ENCODE data around the gene PRMT2. TPM values are rescaled to one million over a fixed set of nuclear protein-coding genes. Genes with fewer than 3 reads are reported as not detected.

PRMT2 gene
- total RNA-seq, 2 donors from 2014 or later = 64.7 to 92.4 TPM

- H3K4me1 Mint-ChIP-seq (ENCODE audit: low read depth in 2 of 2) = peaks cover 46 to 54% of the 10 kb centered on the region in 2 donors
- peak overlapping the region; percentile 94 for H3K4me3 Mint-ChIP-seq
- peaks cover 20% of the 10 kb centered on the region for H3K36me3 Mint-ChIP-seq
- DNase-seq (ENCODE audit: low spot score) (no peak), ATAC-seq (no peak)
- H3K27me3 Mint-ChIP-seq = no peaks in the 10 kb centered on the region
- no peaks in the 10 kb centered on the region for H3K9me3 Mint-ChIP-seq
- peak overlapping the region; percentile 56 to 91 for H3K27ac Mint-ChIP-seq
These were observed 4.3 kb downstream of the PRMT2 start for GRCh38 chr21:46639489-46640386.

- Mint-ChIP-seq H3K27ac (peak overlapping the region; percentile 56 to 91), H3K36me3 (peaks cover 27% of the 10 kb centered on the region), H3K4me3 (no peak overlapping the region), H3K4me1 (ENCODE audit: low read depth in 2 of 2) (peaks cover 43 to 55% of the 10 kb centered on the region in 2 donors), H3K9me3 (no peaks in the 10 kb centered on the region), H3K27me3 (no peaks in the 10 kb centered on the region)
- no peak for ATAC-seq
- DNase-seq (ENCODE audit: low spot score) = no peak
These were observed 6.2 kb downstream of the PRMT2 start for GRCh38 chr21:46641656-46642055.

DNA sequence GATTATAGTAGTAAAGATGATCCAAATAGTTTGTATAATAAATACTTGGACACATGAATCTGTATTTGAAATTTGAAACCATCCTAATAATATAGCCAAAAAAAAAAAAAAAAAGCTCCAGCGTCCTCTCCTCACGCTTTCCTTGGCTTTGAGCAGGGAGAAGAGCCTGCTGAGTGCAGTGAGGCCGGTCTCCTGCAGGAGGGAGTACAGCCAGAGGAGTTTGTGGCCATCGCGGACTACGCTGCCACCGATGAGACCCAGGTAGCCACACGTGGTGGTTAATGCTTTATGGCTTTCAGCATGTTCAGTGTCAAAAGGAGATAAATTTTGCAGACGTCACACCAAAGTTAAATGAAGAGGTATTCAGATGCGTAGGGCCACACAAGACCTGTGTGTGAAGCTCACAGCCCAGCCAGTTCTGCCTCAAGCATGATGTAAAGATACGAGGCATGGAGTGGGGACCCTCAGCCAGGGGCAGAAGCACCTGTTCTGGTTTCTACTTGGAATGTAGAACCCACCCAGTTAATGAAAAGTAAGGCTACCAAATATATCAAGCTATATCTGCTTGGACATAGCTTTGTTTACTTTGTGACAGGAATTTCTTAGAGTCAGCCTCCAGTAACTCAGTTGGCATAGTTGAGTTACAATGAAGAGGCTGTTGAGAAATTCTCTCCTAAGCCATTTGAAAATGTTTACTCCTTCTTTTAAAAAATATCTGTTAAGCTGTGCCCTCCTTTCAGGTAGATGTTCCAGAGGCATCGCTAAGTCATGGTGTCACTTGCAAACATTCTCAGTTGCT is 8.1 kb downstream of the PRMT2 start:
- DNase-seq (ENCODE audit: low spot score) (no peak), ATAC-seq (no peak)
- Mint-ChIP-seq H3K27me3 (no peaks in the 10 kb centered on the region), H3K27ac (no peak overlapping the region), H3K36me3 (peaks cover 31% of the 10 kb centered on the region), H3K4me3 (no peak overlapping the region), H3K4me1 (ENCODE audit: low read depth in 2 of 2) (peaks cover 36 to 42% of the 10 kb centered on the region in 2 donors), H3K9me3 (no peaks in the 10 kb centered on the region)

GRCh38 chr21:46645840-46646239 is 10.4 kb downstream of the PRMT2 start:
- Mint-ChIP-seq H3K27me3 (no peaks in the 10 kb centered on the region), H3K9me3 (no peaks in the 10 kb centered on the region)
- ATAC-seq = no peak

GRCh38 chr21:46646541-46647154 is 11.2 kb downstream of the PRMT2 start:
- Mint-ChIP-seq H3K36me3 (peaks cover 18% of the 10 kb centered on the region), H3K4me1 (ENCODE audit: low read depth in 2 of 2) (peaks cover 21 to 27% of the 10 kb centered on the region in 2 donors), H3K9me3 (no peaks in the 10 kb centered on the region), H3K4me3 (no peak overlapping the region), H3K27me3 (no peaks in the 10 kb centered on the region), H3K27ac (no peak overlapping the region)
- ATAC-seq = no peak
- no peak for DNase-seq (ENCODE audit: low spot score)

More at GRCh38 chr21:46645840-46646239, 10.4 kb downstream of the PRMT2 start:
- H3K36me3 Mint-ChIP-seq = peaks cover 26% of the 10 kb centered on the region
- H3K27ac Mint-ChIP-seq = no peak overlapping the region
- DNase-seq (ENCODE audit: low spot score) = no peak
- no peak overlapping the region for H3K4me3 Mint-ChIP-seq
- peaks cover 24 to 32% of the 10 kb centered on the region in 2 donors for H3K4me1 Mint-ChIP-seq (ENCODE audit: low read depth in 2 of 2)

GRCh38 chr21:46648539-46648938 is 13.1 kb downstream of the PRMT2 start:
- DNase-seq (ENCODE audit: low spot score) (no peak), ATAC-seq (no peak)
- Mint-ChIP-seq H3K36me3 (peaks cover 35% of the 10 kb centered on the region), H3K4me1 (ENCODE audit: low read depth in 2 of 2) (peaks cover 16 to 27% of the 10 kb centered on the region in 2 donors), H3K9me3 (no peaks in the 10 kb centered on the region), H3K27ac (peak overlapping the region in 1 of 2 donors; percentile 21), H3K4me3 (no peak overlapping the region), H3K27me3 (no peaks in the 10 kb centered on the region)

DNA sequence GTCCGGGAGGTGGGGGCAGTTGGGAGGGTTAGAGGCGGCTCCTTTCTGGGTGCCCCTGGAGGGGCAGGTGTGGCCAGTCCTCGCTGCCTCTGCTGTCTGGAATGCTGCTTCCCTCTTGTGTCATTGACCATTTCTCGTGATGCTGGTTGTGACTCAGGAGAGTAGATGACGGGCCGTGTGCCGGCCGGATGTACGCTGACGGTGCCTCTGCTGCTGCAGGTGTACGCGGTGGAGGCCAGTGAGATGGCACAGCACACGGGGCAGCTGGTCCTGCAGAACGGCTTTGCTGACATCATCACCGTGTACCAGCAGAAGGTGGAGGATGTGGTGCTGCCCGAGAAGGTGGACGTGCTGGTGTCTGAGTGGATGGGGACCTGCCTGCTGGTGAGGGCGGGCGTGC is 13.9 kb downstream of the PRMT2 start:
- Mint-ChIP-seq H3K4me1 (ENCODE audit: low read depth in 2 of 2) (peaks cover 16 to 27% of the 10 kb centered on the region in 2 donors), H3K4me3 (no peak overlapping the region), H3K9me3 (peaks cover 2% of the 10 kb centered on the region), H3K36me3 (peaks cover 43% of the 10 kb centered on the region), H3K27me3 (no peaks in the 10 kb centered on the region), H3K27ac (no peak overlapping the region)
- DNase-seq (ENCODE audit: low spot score) (no peak), ATAC-seq (no peak)

GRCh38 chr21:46650476-46651098 is 15.1 kb downstream of the PRMT2 start:
- H3K36me3 Mint-ChIP-seq = peaks cover 55% of the 10 kb centered on the region
- ATAC-seq (no peak), DNase-seq (ENCODE audit: low spot score) (no peak)
- H3K27ac Mint-ChIP-seq = peak overlapping the region; percentile 26 to 29
- H3K9me3 Mint-ChIP-seq = peaks cover 6% of the 10 kb centered on the region
- H3K4me1 Mint-ChIP-seq (ENCODE audit: low read depth in 2 of 2) = peaks cover 16 to 27% of the 10 kb centered on the region in 2 donors
- no peaks in the 10 kb centered on the region for H3K27me3 Mint-ChIP-seq
- no peak overlapping the region for H3K4me3 Mint-ChIP-seq

- Mint-ChIP-seq H3K4me3 (no peak overlapping the region), H3K4me1 (ENCODE audit: low read depth in 2 of 2) (peaks cover 13 to 27% of the 10 kb centered on the region in 2 donors), H3K27ac (peak overlapping the region; percentile 26 to 29), H3K27me3 (no peaks in the 10 kb centered on the region), H3K9me3 (peaks cover 6% of the 10 kb centered on the region), H3K36me3 (peaks cover 59% of the 10 kb centered on the region)
- ATAC-seq (peak in 1 of 2 donors; percentile 38), DNase-seq (ENCODE audit: low spot score) (no peak)
These were observed 15.6 kb downstream of the PRMT2 start for GRCh38 chr21:46651121-46651520.

DNA sequence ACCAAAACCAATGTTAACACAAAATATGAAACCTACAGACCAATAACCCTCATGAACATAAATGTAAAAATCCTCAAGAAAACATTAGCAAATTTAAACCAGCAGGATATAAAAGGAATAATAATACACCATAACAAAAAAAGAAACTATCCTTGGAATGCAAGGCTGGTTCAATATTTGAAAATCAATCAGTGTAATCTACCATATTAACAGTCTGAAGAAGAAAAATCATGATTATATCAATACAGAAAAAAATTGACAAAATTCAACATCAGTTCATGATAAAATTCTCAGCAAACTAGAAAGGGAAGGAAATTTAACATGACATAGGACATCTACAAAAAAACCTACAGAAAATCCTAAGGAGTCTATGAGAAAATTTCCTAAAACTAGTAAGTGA is 19.8 kb downstream of the PRMT2 start:
- no peak for DNase-seq (ENCODE audit: low spot score)
- ATAC-seq = no peak
- Mint-ChIP-seq H3K4me1 (ENCODE audit: low read depth in 2 of 2) (peaks cover 6 to 22% of the 10 kb centered on the region in 2 donors), H3K27ac (no peak overlapping the region), H3K4me3 (no peak overlapping the region), H3K9me3 (peaks cover 6% of the 10 kb centered on the region), H3K27me3 (no peaks in the 10 kb centered on the region), H3K36me3 (peaks cover 57% of the 10 kb centered on the region)

DNA sequence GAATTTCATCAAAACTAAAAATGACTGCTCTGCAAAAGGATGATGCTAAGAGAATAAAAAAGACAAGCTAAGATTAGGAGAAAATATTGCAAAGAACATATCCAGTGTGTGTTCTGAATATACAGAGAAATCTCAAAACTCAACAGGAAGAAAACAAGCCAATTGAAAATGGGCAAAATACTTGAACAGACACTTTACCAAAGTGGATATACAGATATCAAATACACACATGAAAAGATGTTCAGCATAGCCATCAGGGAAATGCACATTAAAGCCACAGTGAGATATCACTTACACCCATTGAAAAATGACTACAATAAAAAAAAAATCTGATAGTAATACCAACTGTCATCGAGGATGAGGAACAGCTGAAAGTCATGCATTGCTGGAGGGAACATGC is 21.3 kb downstream of the PRMT2 start:
- Mint-ChIP-seq H3K27ac (no peak overlapping the region), H3K9me3 (peaks cover 6% of the 10 kb centered on the region), H3K4me1 (ENCODE audit: low read depth in 2 of 2) (peaks cover 4 to 12% of the 10 kb centered on the region in 2 donors), H3K27me3 (no peaks in the 10 kb centered on the region), H3K36me3 (peaks cover 55% of the 10 kb centered on the region), H3K4me3 (no peak overlapping the region)
- no peak for ATAC-seq
- DNase-seq (ENCODE audit: low spot score) = no peak

GRCh38 chr21:46660505-46660904 is 25.0 kb downstream of the PRMT2 start:
- Mint-ChIP-seq H3K9me3 (no peaks in the 10 kb centered on the region), H3K27ac (no peak overlapping the region), H3K4me3 (no peak overlapping the region), H3K4me1 (ENCODE audit: low read depth in 2 of 2) (peaks cover 6 to 17% of the 10 kb centered on the region in 2 donors), H3K27me3 (no peaks in the 10 kb centered on the region), H3K36me3 (peaks cover 22% of the 10 kb centered on the region)
- no peak for ATAC-seq
- DNase-seq (ENCODE audit: low spot score) = no peak

GRCh38 chr21:46661211-46661625 is 25.7 kb downstream of the PRMT2 start:
- Mint-ChIP-seq H3K4me1 (ENCODE audit: low read depth in 2 of 2) (peaks cover 9 to 18% of the 10 kb centered on the region in 2 donors), H3K27ac (no peak overlapping the region), H3K9me3 (no peaks in the 10 kb centered on the region), H3K36me3 (peaks cover 17% of the 10 kb centered on the region), H3K4me3 (no peak overlapping the region), H3K27me3 (no peaks in the 10 kb centered on the region)
- peak; percentile 52 to 78 for ATAC-seq
- no peak for DNase-seq (ENCODE audit: low spot score)

Data from natural killer cell treated with Interleukin-12 subunit alpha and Interleukin-12 subunit beta and Interleukin-15 and Interleukin-18, amount 100 ng/mL, for 72 hours (primary cell).